ENCODE measurements around the gene ZDHHC17.
"Not testable (repeated sequence)": the region's sequence is repeated elsewhere in the genome, so short reads cannot be mapped to it uniquely, and the experiment has no call there.

ZDHHC17 gene, protein sequence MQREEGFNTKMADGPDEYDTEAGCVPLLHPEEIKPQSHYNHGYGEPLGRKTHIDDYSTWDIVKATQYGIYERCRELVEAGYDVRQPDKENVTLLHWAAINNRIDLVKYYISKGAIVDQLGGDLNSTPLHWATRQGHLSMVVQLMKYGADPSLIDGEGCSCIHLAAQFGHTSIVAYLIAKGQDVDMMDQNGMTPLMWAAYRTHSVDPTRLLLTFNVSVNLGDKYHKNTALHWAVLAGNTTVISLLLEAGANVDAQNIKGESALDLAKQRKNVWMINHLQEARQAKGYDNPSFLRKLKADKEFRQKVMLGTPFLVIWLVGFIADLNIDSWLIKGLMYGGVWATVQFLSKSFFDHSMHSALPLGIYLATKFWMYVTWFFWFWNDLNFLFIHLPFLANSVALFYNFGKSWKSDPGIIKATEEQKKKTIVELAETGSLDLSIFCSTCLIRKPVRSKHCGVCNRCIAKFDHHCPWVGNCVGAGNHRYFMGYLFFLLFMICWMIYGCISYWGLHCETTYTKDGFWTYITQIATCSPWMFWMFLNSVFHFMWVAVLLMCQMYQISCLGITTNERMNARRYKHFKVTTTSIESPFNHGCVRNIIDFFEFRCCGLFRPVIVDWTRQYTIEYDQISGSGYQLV

DNA sequence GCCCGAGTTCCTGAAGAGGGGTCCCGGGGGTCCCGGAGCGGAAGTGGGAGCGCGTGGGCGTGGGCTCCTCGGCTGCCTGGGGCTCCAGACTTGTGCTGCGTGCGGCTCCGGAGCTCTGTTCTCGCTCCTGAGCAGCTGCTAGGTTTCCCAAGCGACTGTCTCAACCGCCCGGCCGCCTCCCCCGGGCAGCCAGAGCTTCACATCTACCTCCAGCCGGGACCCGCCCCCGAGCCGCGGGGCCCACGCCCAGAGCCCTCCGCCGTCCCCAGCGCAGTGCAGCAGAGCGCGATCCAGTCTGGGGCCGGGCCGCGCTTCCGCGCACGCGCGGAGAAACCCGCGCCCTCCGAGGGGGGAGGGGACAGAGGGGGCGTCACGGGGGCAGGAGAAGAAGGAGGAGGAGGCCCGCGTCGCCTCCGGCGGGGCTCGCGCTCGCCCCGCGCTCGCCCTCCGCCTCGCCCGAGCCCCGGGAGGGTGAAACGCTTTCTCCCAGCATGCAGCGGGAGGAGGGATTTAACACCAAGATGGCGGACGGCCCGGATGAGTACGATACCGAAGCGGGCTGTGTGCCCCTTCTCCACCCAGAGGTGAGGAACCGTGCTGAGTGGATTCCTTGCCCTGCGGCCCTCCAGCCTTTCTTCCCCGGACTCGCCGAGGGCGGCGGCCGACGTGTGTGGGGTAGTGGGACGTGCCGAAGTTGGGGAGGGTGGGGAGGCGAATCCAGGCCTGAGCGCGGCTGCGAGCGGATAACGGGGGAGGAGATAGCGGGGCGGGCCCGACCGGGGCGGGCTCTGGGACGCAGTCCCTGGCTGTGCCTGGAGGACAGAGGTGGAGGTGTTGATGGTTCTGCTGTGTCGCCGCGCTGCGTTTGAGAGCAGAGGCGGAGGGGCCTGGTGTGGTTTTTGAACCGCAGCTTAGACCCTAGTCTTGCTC lies at the start of gene ZDHHC17:
ZDHHC17 (plus strand) TSS at position 370 of the 930 bp plus-strand sequence; CDS start at position 492, 122 bp downstream.
- peak; percentile 77 to 79 for DNase-seq

DNA sequence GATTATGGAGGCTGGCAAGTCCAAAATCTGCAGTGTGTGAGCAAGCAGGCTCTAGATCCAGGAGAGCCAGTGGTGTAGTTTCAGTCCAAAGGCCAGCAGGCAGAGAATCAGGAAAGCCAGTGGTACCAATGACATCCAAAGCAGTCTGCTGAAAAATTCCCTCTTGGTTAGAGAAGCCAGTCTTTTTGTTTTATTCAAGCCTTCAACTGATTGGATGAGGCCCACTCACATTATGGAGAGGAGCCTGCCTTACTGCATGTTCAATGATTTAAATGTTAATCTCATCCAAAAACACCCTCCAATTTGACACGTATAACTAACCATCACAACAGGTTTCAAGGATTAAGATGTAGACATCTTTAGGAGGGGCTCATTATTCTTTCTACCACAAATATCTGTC lies 49.5 kb upstream of the ZDHHC17 start:
- DNase-seq, result no peak

- DNase-seq, result no peak
Observed at GRCh38 chr12:76714861-76715260, 49.1 kb upstream of the ZDHHC17 start.

DNA sequence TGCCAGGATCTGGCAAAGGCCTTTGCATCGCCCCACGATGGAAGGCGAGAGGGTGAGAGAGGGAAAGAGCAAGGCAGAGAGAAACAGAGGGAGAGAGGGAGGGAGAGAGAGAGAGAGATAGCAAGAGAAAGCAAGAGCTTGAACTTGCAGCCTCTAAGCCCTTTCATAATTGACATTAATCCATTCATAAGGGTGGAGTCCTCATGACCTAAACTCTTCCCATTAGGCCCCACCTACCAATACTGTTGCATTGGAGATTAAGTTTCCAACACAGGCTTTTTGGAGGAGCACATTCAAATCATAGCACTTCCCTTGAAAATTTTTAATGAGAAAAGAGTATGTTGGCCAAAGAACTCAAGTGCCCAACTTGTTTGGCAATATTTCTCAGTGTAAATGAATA lies 48.6 kb upstream of the ZDHHC17 start:
- DNase-seq, result no peak

GRCh38 chr12:76717314-76717713 lies 46.6 kb upstream of the ZDHHC17 start:
- DNase-seq, result no peak

GRCh38 chr12:76719171-76720041 lies 44.5 kb upstream of the ZDHHC17 start:
- DNase-seq, result no peak

DNA sequence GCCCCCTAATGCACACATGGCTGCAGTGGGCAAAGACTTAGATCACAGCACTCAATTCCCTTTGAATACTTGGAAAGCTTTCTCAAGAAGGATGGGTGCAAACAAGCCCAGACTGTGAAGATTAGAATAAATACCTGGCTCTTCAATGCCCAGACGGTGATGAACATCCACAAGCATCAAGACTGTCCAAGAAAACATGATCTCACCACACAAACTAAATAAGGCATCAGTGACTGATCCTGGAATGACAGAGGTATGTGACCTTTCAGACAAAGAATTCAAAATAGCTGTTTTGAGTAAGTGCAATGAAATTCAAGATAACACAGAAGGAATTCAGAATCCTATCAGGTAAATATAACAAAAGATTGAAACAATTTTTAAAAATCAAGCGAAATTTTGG lies 43.8 kb upstream of the ZDHHC17 start:
- no peak for DNase-seq

- no peak for DNase-seq
Observed at GRCh38 chr12:76726626-76727025, 37.3 kb upstream of the ZDHHC17 start.

- not testable (repeated sequence) for DNase-seq
Observed at GRCh38 chr12:76732188-76732587, 31.7 kb upstream of the ZDHHC17 start.

DNA sequence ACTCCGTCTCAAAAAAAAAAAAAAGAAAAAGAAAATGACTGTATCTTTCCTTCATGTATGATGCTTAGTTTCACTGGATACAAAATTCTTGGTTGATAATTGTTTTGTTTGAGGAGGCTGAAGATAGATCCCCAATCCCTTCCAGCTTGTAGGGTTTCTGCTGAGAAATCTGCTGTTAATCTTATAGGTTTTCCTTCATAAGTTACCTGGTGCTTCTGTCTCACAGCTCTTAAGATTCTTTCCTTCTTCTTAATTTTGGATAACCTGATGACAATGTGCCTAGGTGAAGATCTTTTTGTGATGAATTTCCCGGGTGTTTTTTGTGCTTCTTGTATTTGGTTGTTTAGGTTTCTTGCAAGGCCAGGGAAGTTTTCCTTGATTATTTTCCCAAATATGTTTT lies 26.2 kb upstream of the ZDHHC17 start:
- DNase-seq, result not testable (repeated sequence)

DNA sequence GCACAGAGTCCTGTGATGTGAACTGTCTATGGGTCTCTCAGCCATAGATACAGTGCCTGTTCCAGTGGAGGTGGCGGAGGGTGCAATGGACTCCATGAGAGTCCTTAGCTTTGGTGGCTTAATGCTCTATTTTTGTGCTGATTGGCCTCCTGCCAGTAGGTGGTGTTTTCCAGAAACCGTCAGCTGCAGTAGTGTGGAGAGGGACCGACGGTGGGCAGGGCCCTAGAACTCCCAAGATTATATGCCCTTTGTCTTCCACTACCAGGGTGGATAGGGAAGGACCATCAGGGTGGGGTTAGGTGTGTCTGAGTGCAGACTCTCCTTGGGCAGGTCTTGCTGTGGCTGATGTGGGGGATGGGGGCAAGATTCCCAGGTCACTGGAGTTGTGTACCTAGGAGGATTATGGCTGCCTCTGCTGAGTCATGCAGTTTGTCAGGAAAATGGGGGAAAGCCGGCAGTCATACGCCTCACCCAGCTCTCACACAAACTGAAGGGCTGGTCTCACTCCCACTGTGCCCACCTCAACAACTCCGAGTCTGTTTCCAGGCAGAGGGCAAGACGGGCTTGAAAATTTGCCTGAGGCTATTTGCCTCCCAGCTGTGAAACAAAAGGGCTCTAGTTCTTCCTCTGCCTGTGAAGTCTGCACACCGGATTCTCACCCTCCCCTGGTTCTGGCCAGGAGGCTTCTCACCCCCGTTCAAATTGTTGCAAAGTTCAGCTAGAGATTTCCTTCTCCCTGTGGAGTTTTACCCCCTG lies 24.9 kb upstream of the ZDHHC17 start:
- no peak for DNase-seq

- DNase-seq, result no peak
Observed at GRCh38 chr12:76739896-76740295, 24.0 kb upstream of the ZDHHC17 start.

DNA sequence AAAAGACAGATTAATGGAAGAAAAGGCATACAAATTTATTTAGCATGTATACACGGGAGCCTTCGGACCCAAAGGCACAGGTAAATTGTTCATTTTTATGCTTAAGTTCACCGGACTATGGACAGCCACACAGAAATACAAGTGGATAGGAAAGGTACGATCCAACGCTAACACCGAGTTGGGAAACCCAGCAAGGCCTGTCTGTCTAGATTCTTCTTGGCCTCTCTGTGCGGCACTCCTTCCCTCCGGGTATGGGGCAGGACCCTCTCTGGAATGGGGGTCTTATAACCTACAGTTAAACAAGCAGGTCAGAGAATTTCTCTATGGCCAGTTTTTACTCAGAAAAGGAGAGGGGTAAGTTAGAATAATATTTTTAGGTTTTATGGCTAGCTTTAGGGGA lies 23.4 kb upstream of the ZDHHC17 start:
- no peak for DNase-seq

- no peak for DNase-seq
Observed at GRCh38 chr12:76745343-76745742, 18.6 kb upstream of the ZDHHC17 start.

DNA sequence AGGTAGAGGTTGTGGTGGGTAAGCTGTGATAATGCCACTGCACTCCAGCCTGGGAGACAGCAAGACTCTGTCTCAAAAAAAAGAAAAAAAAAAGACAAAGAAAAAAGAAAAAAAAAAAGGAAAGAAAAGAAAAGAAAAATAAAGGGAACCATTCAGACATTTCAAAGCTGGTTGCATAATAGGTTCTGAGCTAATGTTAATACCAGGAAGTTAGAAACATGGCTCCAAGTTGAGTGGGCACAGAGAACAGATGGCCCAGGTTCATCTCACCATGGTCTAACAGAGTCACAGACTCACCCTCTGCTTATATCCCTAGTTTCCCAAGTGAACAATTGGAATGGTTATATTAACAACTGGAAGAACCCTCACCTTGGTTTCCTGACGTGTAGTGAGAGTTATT lies 17.4 kb upstream of the ZDHHC17 start:
- peak; percentile 32 to 35 for DNase-seq

DNA sequence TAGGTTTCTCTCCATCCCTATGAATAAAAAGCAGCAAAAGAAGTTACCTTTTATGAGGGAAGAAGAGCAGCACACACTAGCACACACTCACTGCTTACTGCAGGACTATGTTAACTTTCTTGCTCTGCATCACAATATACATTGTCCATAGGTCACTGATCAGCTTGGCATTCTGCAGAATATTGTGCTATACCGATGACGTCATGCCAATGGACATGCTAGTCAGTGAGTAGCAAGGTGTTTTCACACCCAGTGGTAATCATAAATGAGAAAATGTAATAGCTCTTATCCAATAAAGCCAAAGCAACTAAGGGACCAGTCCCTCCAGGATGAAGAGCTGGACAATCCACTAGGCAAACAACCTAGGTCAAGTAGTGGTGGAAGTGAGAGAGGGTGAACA lies 16.7 kb upstream of the ZDHHC17 start:
- no peak for DNase-seq

- DNase-seq, result no peak
Observed at GRCh38 chr12:76755829-76756379, 8.0 kb upstream of the ZDHHC17 start.

DNA sequence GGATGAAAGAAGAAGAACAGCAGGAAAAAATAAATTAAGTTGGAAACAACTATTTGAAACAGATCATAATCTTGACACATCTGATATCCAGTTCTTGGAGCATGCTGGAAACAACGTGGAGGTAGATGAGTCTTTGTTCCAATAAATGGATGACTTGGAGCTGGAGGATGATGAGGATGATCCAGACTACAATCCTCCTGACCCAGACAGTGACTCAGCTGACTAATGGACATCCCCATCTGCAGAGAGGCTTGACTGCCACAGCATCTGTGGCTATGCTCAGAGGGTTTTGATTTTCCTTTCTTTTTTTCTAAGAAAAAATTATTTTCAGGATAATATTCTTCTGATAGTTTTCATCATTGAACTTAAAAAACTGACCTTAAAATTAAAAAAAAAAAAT lies 6.2 kb upstream of the ZDHHC17 start:
- no peak for DNase-seq

- no peak for DNase-seq
Observed at GRCh38 chr12:76762601-76762980, 1.3 kb upstream of the ZDHHC17 start.

- no peak for DNase-seq
Observed at GRCh38 chr12:76764856-76765255, 941 bp downstream of the ZDHHC17 start.

DNA sequence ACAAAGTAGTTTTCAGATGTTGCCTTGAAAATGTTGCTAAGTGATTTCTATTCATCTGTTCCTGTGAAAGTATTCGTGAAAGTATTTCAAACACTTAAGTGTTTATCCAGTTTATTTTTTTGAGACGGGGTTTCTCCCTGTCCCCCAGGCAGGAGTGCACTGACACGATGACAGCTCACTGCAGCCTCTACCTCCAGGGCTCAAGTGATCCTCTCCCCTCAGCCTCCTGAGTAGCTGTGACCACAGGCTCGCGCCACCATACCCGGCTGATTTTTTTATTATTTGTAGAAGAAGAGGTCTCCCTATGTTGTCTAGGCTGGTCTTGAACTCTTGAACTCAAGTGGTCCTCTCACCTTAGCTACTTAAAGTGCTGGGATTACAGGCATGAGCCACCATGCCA lies 1.7 kb downstream of the ZDHHC17 start:
- no peak for DNase-seq

Measured in inflammatory macrophage treated with lipopolysaccharide for 1 hour (primary cell).